GM12878 (cell line): ENCODE measurements around the gene FGF2. TPM values are rescaled to one million over a fixed set of nuclear protein-coding genes. Genes with fewer than 3 reads are reported as not detected.

Source experiments
- ATAC-seq: fragments of 200-7000 bp; cut with Tn5 transposase; 3 replicates; pipeline ENCODE4 v1.9.1; 2020; ENCODE audit warnings: mild to moderate bottlenecking, moderate library complexity
- BruUV-seq: library from RNA; stranded (reverse); fragments of 400-500 nt; replicated peaks from 2 replicates; lab custom pipeline; 2021; lab: Mats Ljungman, UMichigan
- CTCF ChIA-PET: fragments of 300-600 bp; sonication (Branson Sonifier 250); formaldehyde crosslinking; extraction: SDS; loops from one replicate; lab custom pipeline; 2021; ENCODE audit warnings: inconsistent platforms; lab: Yijun Ruan, JAX
- POLR2A ChIA-PET: fragments of 350-600 bp; formaldehyde crosslinking; extraction: SDS; loops from one replicate; lab custom pipeline; 2021; ENCODE audit warnings: inconsistent platforms; lab: Charles Lee
- RAD21 ChIA-PET: fragments of 300-600 bp; sonication (Branson Sonifier 250); formaldehyde crosslinking; loops from one replicate; lab custom pipeline; 2023; ENCODE audit warnings: antibody characterized with exemption; ENCODE audit not compliant: unreplicated experiment; lab: Charles Lee
- SMC1A ChIA-PET: fragments of 300-600 bp; sonication (Branson Sonifier 250); formaldehyde crosslinking; loops from one replicate; lab custom pipeline; 2023; ENCODE audit not compliant: unreplicated experiment, uncharacterized antibody; lab: Charles Lee
- DNase-seq: peaks from one replicate; pipeline ENCODE4 v3.0.0-alpha.2; 2011; ENCODE audit warnings: low read depth, low spot score
- FAIRE-seq: peaks from 3 replicates; lab custom pipeline; 2011; peaks lifted over from hg19 to GRCh38; lab: Jason Lieb, UNC
- H2AFZ ChIP-seq: 2 replicates; pipeline ENCODE4 v1.6.0; 2011; ENCODE audit warnings: low read depth, low read length, control low read depth; ENCODE audit not compliant: control insufficient read depth
- H3K27ac ChIP-seq: 2 replicates; pipeline ENCODE4 v1.5.1; 2011; ENCODE audit warnings: control low read depth; ENCODE audit not compliant: control insufficient read depth, insufficient read depth
- H3K27me3 ChIP-seq, 2 experiments: replicated peaks in 1 of 2; 2 replicates each; pipeline versions ENCODE4 v1.6.0 to v1.6.1; 2011; ENCODE audit warnings: low read length in 1 of 2; ENCODE audit not compliant: control insufficient read depth in 2 of 2, insufficient read depth in 2 of 2
- H3K36me3 ChIP-seq, 2 experiments: 2 replicates each; pipeline ENCODE4 v1.5.1; 2011; ENCODE audit warnings: low read length in 1 of 2; ENCODE audit not compliant: control insufficient read depth in 2 of 2, insufficient read depth in 2 of 2
- H3K4me1 ChIP-seq: 2 replicates; pipeline ENCODE4 v1.6.1; 2011; ENCODE audit warnings: mild to moderate bottlenecking, low read length, moderate library complexity, mixed read lengths; ENCODE audit not compliant: control insufficient read depth, insufficient read depth
- H3K4me2 ChIP-seq: 2 replicates; pipeline ENCODE4 v1.6.0; 2011; ENCODE audit warnings: control low read depth; ENCODE audit not compliant: control insufficient read depth, insufficient read depth
- H3K4me3 ChIP-seq: fragments of 200-600 bp; sonication (generic); 2 replicates; pipeline ENCODE4 v1.5.1; 2016
- H3K79me2 ChIP-seq: 2 replicates; pipeline ENCODE4 v1.6.0; 2011; ENCODE audit warnings: low read length; ENCODE audit not compliant: control insufficient read depth, insufficient read depth
- H3K9ac ChIP-seq: 2 replicates; pipeline ENCODE4 v1.8.0; 2011; ENCODE audit warnings: low read length, control low read depth, mixed read lengths; ENCODE audit not compliant: control insufficient read depth, insufficient read depth
- H3K9me3 ChIP-seq: replicated peaks from 3 replicates; pipeline ENCODE4 v1.5.1; 2011; ENCODE audit warnings: mild to moderate bottlenecking, low read length; ENCODE audit not compliant: control insufficient read depth, insufficient read depth
- H4K20me1 ChIP-seq: 2 replicates; pipeline ENCODE4 v1.6.0; 2011; ENCODE audit not compliant: control insufficient read depth, insufficient read depth
- CBX3 ChIP-seq: fragments of 200-600 bp; sonication (generic); IDR thresholded peaks from 2 replicates; pipeline ENCODE4 v1.6.1; 2016; ENCODE audit warnings: low read depth, borderline replicate concordance
- IKZF1 ChIP-seq: fragments of 450-650 bp; conservative IDR thresholded peaks from 2 replicates; pipeline ENCODE4 v1.6.1; 2017; ENCODE audit warnings: antibody characterized with exemption, mild to moderate bottlenecking
- IRF4 ChIP-seq: IDR thresholded peaks from 2 replicates; pipeline ENCODE4 v1.6.1; 2011; ENCODE audit warnings: low read depth, low read length
- LARP7 ChIP-seq: fragments of 450-650 bp; IDR thresholded peaks from 2 replicates; pipeline ENCODE4 v1.6.1; 2017; ENCODE audit warnings: mild to moderate bottlenecking
- NR2F1 ChIP-seq: fragments of 450-650 bp; conservative IDR thresholded peaks from 2 replicates; pipeline ENCODE4 v1.6.1; 2017; ENCODE audit warnings: mild to moderate bottlenecking
- SMAD1 ChIP-seq: fragments of 450-650 bp; IDR thresholded peaks from 2 replicates; pipeline ENCODE4 v1.6.1; 2018; ENCODE audit warnings: mild to moderate bottlenecking, low read depth; ENCODE audit not compliant: partially characterized antibody
- STAT3 ChIP-seq: IDR thresholded peaks from 2 replicates; pipeline ENCODE4 v1.6.1; 2011; ENCODE audit warnings: low read depth, low read length, improper control_type of control experiment
- SUPT20H ChIP-seq: IDR thresholded peaks from 2 replicates; pipeline ENCODE4 v1.6.1; 2011; ENCODE audit warnings: low read depth, mild to moderate bottlenecking, low read length, moderate library complexity, borderline replicate concordance; ENCODE audit not compliant: control insufficient read depth
- ZNF207 ChIP-seq: fragments of 450-650 bp; IDR thresholded peaks from 2 replicates; pipeline ENCODE4 v1.6.1; 2014; ENCODE audit warnings: antibody characterized with exemption, mild to moderate bottlenecking, borderline replicate concordance
- WGBS: methylation state at CpG from one replicate; pipeline ENCODE4 v1.1.6; 2016; ENCODE audit warnings: low lambda C conversion rate; ENCODE audit not compliant: insufficient replicate concordance, insufficient coverage; ENCODE audit errors: missing lambda C conversion rate; 5-methylcytosine and 5-hydroxymethylcytosine counted together
- in situ Hi-C: fragments of 300-500 bp; cut with MboI; formaldehyde crosslinking; loops from 9 replicates; pipeline ENCODE4 v1.14.3; 2018; ENCODE audit warnings: mixed read lengths
- intact Hi-C: fragments of 100-400 bp; cut with micrococcal nuclease; formaldehyde crosslinking; loops from one replicate; pipeline ENCODE4 v1.14.2; 2022; ENCODE audit not compliant: unreplicated experiment
- polyA plus RNA-seq, 11 experiments: library from polyadenylated mRNA; depleted of rRNA in 4 of 11; unstranded in 6 of 11; stranded (reverse) in 5 of 11; fragments of >200 nt; fragmentation: Nextera tagmentation in 4 of 11; fragmentation: Illumina TruSeq in 1 of 11; extraction: Ambion mirVana in 4 of 11; extraction: Trizol in 1 of 11; gene quantifications; 1 replicate in 1 of 11; 2 replicates in 10 of 11; pipeline versions ENCODE4 v1.2.1 to v1.2.3, GENCODE V29; 2011 to 2016; ENCODE audit warnings: inconsistent platforms in 2 of 11, missing spikeins in 2 of 11, low read depth in 1 of 11
- total RNA-seq, 4 experiments: library from RNA; depleted of rRNA in 3 of 4; stranded (reverse); fragments of >200 nt in 3 of 4; fragmentation: Illumina TruSeq in 1 of 4; extraction: Trizol in 1 of 4; gene quantifications; 2 replicates each; pipeline versions ENCODE4 v1.2.1 to v1.2.3, GENCODE V29; 2013 to 2021
- TF ChIP-seq, protein P1 (sequence below): IDR thresholded peaks from 2 replicates; pipeline ENCODE4 v1.6.1; 2012; ENCODE audit warnings: low read depth, low read length, improper control_type of control experiment
- TF ChIP-seq, protein P2 (sequence below): fragments of 450-650 bp; IDR thresholded peaks from 2 replicates; pipeline ENCODE4 v1.6.1; 2017; ENCODE audit warnings: mild to moderate bottlenecking
- TF ChIP-seq, protein P3 (sequence below): IDR thresholded peaks from 2 replicates; pipeline ENCODE4 v1.6.1; 2012; ENCODE audit warnings: improper control_type of control experiment, low read depth, low read length; ENCODE audit not compliant: insufficient replicate concordance
- TF ChIP-seq, protein P4 (sequence below), 3 experiments: IDR thresholded peaks in 2 of 3; conservative IDR thresholded peaks in 1 of 3; 2 replicates each; pipeline ENCODE4 v1.5.1; 2011; ENCODE audit warnings: low read depth in 3 of 3, low read length in 3 of 3, mild to moderate bottlenecking in 3 of 3, control low read depth in 2 of 3, moderate library complexity in 2 of 3, inconsistent platforms in 1 of 3, mixed read lengths in 1 of 3; ENCODE audit not compliant: control insufficient read depth in 2 of 3, insufficient read depth in 1 of 3; ENCODE audit errors: extremely low read depth in 1 of 3

The FGF2 gene
- total and polyA plus RNA-seq, 10 of the 15 experiments (the other 5 are each of a cell fraction or from before 2014, with no cell fraction given) = 0.13 to 1.7 (median 0.25) TPM

DNA sequence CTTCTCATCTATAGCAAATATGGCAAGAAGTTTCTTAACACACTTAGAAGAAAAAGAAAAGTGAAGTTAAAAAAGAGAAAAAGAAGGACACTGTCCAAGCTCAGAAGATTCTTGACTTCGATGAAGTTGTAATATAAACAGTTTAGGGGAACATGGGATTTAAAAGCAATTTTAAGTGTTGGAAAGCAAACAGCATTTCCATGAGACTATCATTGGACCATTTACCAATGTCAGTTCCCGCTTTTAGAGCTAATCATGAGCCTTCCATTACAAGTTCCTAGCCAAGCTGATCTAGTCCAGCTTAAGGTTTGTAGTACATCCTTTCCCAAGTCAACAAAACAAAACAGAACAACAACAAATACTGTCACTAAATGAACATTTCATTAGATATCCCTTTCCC is 45.1 kb upstream of the FGF2 start:
- H3K9me3 ChIP-seq = no peaks in the 10 kb centered on the region
- H3K4me3 ChIP-seq = no peak overlapping the region
- TF ChIP-seq SMAD1 (no peak), ZNF207 (no peak), IRF4 (no peak), CBX3 (no peak), SUPT20H (no peak), STAT3 (no peak), IKZF1 (no peak), LARP7 (no peak), NR2F1 (no peak)
- TF ChIP-seq, protein P1, sequence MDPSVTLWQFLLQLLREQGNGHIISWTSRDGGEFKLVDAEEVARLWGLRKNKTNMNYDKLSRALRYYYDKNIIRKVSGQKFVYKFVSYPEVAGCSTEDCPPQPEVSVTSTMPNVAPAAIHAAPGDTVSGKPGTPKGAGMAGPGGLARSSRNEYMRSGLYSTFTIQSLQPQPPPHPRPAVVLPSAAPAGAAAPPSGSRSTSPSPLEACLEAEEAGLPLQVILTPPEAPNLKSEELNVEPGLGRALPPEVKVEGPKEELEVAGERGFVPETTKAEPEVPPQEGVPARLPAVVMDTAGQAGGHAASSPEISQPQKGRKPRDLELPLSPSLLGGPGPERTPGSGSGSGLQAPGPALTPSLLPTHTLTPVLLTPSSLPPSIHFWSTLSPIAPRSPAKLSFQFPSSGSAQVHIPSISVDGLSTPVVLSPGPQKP = no peak
- TF ChIP-seq, protein P2, sequence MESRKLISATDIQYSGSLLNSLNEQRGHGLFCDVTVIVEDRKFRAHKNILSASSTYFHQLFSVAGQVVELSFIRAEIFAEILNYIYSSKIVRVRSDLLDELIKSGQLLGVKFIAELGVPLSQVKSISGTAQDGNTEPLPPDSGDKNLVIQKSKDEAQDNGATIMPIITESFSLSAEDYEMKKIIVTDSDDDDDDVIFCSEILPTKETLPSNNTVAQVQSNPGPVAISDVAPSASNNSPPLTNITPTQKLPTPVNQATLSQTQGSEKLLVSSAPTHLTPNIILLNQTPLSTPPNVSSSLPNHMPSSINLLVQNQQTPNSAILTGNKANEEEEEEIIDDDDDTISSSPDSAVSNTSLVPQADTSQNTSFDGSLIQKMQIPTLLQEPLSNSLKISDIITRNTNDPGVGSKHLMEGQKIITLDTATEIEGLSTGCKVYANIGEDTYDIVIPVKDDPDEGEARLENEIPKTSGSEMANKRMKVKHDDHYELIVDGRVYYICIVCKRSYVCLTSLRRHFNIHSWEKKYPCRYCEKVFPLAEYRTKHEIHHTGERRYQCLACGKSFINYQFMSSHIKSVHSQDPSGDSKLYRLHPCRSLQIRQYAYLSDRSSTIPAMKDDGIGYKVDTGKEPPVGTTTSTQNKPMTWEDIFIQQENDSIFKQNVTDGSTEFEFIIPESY = no peak
- TF ChIP-seq, protein P3, sequence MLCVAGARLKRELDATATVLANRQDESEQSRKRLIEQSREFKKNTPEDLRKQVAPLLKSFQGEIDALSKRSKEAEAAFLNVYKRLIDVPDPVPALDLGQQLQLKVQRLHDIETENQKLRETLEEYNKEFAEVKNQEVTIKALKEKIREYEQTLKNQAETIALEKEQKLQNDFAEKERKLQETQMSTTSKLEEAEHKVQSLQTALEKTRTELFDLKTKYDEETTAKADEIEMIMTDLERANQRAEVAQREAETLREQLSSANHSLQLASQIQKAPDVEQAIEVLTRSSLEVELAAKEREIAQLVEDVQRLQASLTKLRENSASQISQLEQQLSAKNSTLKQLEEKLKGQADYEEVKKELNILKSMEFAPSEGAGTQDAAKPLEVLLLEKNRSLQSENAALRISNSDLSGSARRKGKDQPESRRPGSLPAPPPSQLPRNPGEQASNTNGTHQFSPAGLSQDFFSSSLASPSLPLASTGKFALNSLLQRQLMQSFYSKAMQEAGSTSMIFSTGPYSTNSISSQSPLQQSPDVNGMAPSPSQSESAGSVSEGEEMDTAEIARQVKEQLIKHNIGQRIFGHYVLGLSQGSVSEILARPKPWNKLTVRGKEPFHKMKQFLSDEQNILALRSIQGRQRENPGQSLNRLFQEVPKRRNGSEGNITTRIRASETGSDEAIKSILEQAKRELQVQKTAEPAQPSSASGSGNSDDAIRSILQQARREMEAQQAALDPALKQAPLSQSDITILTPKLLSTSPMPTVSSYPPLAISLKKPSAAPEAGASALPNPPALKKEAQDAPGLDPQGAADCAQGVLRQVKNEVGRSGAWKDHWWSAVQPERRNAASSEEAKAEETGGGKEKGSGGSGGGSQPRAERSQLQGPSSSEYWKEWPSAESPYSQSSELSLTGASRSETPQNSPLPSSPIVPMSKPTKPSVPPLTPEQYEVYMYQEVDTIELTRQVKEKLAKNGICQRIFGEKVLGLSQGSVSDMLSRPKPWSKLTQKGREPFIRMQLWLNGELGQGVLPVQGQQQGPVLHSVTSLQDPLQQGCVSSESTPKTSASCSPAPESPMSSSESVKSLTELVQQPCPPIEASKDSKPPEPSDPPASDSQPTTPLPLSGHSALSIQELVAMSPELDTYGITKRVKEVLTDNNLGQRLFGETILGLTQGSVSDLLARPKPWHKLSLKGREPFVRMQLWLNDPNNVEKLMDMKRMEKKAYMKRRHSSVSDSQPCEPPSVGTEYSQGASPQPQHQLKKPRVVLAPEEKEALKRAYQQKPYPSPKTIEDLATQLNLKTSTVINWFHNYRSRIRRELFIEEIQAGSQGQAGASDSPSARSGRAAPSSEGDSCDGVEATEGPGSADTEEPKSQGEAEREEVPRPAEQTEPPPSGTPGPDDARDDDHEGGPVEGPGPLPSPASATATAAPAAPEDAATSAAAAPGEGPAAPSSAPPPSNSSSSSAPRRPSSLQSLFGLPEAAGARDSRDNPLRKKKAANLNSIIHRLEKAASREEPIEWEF = no peak
- TF ChIP-seq, protein P4, sequence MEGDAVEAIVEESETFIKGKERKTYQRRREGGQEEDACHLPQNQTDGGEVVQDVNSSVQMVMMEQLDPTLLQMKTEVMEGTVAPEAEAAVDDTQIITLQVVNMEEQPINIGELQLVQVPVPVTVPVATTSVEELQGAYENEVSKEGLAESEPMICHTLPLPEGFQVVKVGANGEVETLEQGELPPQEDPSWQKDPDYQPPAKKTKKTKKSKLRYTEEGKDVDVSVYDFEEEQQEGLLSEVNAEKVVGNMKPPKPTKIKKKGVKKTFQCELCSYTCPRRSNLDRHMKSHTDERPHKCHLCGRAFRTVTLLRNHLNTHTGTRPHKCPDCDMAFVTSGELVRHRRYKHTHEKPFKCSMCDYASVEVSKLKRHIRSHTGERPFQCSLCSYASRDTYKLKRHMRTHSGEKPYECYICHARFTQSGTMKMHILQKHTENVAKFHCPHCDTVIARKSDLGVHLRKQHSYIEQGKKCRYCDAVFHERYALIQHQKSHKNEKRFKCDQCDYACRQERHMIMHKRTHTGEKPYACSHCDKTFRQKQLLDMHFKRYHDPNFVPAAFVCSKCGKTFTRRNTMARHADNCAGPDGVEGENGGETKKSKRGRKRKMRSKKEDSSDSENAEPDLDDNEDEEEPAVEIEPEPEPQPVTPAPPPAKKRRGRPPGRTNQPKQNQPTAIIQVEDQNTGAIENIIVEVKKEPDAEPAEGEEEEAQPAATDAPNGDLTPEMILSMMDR (IDR thresholded peaks at IDR 0.05 in 2 of 3, conservative IDR thresholded peaks at IDR 0.05 in 1 of 3; ENCODE audit: control insufficient read depth in 2 of 3, extremely low read depth in 1 of 3, insufficient read depth in 1 of 3, low read depth in 3 of 3, low read length in 3 of 3) = no peak
- H3K79me2 ChIP-seq = no peaks in the 10 kb centered on the region
- H3K4me1 ChIP-seq = no peaks in the 10 kb centered on the region
- no peak for FAIRE-seq
- no peak overlapping the region for H3K4me2 ChIP-seq
- intact Hi-C loops (no loop called here), in situ Hi-C loops (no loop called here)
- no peak for DNase-seq
- no TSS peak for BruUV-seq
- no peaks in the 10 kb centered on the region for H4K20me1 ChIP-seq
- H3K27me3 ChIP-seq = peaks cover 0 to 3% of the 10 kb centered on the region in 2 experiments; a peak in 2 of 4 replicates
- H2AFZ ChIP-seq = no peak overlapping the region
- H3K9ac ChIP-seq = no peak overlapping the region
- CTCF ChIA-PET = interaction anchor here (0.6 kb wide), 1 partner anchor 186 kb away, joined by 3 read pairs; no protein-coding TSS in a partner anchor
- WGBS = 42% methylated on average over 2 of the region's 2 CpGs
- H3K36me3 ChIP-seq = no peaks in the 10 kb centered on the region
- SMC1A ChIA-PET = interaction anchor here (0.6 kb wide), 1 partner anchor 33 kb away, joined by 3 read pairs; no protein-coding TSS in a partner anchor
- no peak overlapping the region for H3K27ac ChIP-seq
- POLR2A ChIA-PET = no interaction called here
- RAD21 ChIA-PET = no interaction called here
- ATAC-seq = no peak
